ENCODE measurements around the gene PRKG1. TPM values are rescaled to one million over a fixed set of nuclear protein-coding genes. Genes with fewer than 3 reads are reported as not detected.

Gene PRKG1
- total RNA-seq, 1 experiment from 2014 or later = 10.4 TPM

DNA sequence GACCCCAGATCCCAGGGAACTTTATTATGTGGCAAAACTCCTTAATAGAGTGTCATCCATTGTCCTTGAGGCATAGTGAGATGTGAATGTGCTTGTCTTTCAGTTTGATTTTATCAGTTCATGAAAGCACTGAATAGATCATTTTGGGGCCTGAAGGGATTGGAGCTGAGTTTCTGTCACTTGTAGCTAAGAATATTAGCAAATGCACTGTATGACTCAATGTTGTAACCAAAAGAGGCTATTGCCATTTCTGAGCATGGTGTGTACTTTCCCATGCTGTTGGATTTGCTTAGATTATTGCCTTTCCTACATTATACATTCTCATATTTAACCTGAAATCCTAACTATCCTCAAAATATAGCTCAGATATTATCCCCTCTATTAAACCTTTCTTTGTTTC, 130.4 kb downstream of the PRKG1 start:
- H3K4me3 Mint-ChIP-seq = no peak overlapping the region
- Histone ChIP-seq H3K4me2 (ENCODE audit: insufficient read depth, insufficient read length, low read length) (no peak overlapping the region), H3T11ph (ENCODE audit: low read length) (no peak overlapping the region), H3K23me2 (ENCODE audit: insufficient read length, low read depth, low read length, poor library complexity, severe bottlenecking) (no peaks in the 10 kb centered on the region), H3K27me3 (ENCODE audit: insufficient read depth, low read length) (no peaks in the 10 kb centered on the region), H2BK20ac (ENCODE audit: low read depth, low read length, poor library complexity, severe bottlenecking) (no peak overlapping the region), H2BK5ac (ENCODE audit: insufficient read length, low read length) (no peak overlapping the region), H2AFZ (ENCODE audit: low read length) (no peak overlapping the region), H2BK120ac (ENCODE audit: low read depth, low read length, poor library complexity, severe bottlenecking) (no peak overlapping the region), H3K4ac (ENCODE audit: low read depth, low read length) (no peak overlapping the region), H3K4me1 (ENCODE audit: insufficient read depth, low read length) (peaks cover 8% of the 10 kb centered on the region), H2AK5ac (ENCODE audit: insufficient read length, low read length) (no peak overlapping the region), H3K79me1 (ENCODE audit: insufficient read depth, low read depth, low read length, poor library complexity, severe bottlenecking) (no peaks in the 10 kb centered on the region), H3K56ac (ENCODE audit: insufficient read length, low read depth, low read length) (no peak overlapping the region), H3K9ac (ENCODE audit: extremely low read depth, insufficient read length, low read length) (no peak overlapping the region), H3K18ac (ENCODE audit: insufficient read length, low read depth, low read length) (no peak overlapping the region), H3K27ac (ENCODE audit: insufficient read length, low read depth, low read length) (no peak overlapping the region), H4K20me1 (ENCODE audit: control insufficient read depth, insufficient read depth, insufficient read length) (no peaks in the 10 kb centered on the region), H4K8ac (replicated peaks; ENCODE audit: insufficient read length, low read depth, low read length) (no peak overlapping the region), H2BK12ac (ENCODE audit: insufficient read length, low read depth, low read length) (no peak overlapping the region), H3K14ac (ENCODE audit: insufficient read depth, low read length) (no peak overlapping the region), H3K79me2 (ENCODE audit: insufficient read depth, low read length) (no peaks in the 10 kb centered on the region), H4K5ac (ENCODE audit: insufficient read length, low read depth, low read length) (no peak overlapping the region), H4K91ac (ENCODE audit: insufficient read length, low read depth, low read length) (no peak overlapping the region), H3K9me3 (ENCODE audit: control insufficient read depth, low read depth, low read length) (no peaks in the 10 kb centered on the region), H3K23ac (ENCODE audit: insufficient read length, low read depth, low read length) (no peak overlapping the region), H2BK15ac (ENCODE audit: low read depth, low read length) (no peak overlapping the region)
- TF ChIP-seq, protein P1, sequence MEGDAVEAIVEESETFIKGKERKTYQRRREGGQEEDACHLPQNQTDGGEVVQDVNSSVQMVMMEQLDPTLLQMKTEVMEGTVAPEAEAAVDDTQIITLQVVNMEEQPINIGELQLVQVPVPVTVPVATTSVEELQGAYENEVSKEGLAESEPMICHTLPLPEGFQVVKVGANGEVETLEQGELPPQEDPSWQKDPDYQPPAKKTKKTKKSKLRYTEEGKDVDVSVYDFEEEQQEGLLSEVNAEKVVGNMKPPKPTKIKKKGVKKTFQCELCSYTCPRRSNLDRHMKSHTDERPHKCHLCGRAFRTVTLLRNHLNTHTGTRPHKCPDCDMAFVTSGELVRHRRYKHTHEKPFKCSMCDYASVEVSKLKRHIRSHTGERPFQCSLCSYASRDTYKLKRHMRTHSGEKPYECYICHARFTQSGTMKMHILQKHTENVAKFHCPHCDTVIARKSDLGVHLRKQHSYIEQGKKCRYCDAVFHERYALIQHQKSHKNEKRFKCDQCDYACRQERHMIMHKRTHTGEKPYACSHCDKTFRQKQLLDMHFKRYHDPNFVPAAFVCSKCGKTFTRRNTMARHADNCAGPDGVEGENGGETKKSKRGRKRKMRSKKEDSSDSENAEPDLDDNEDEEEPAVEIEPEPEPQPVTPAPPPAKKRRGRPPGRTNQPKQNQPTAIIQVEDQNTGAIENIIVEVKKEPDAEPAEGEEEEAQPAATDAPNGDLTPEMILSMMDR (conservative IDR thresholded peaks at IDR 0.05) = no peak
- no peaks in the 10 kb centered on the region for H3K27me3 Mint-ChIP-seq (ENCODE audit: low read depth)
- H3K4me1 Mint-ChIP-seq = peaks cover 21 to 24% of the 10 kb centered on the region in 2 experiments
- H3K27ac Mint-ChIP-seq = peak overlapping the region in 2 of 3 experiments; percentile 32 to 95; a peak in 4 of 7 replicates
- H3K9me3 Mint-ChIP-seq = no peaks in the 10 kb centered on the region
- peaks cover 0 to 2% (median 0%) of the 10 kb centered on the region in 3 experiments; a peak in 1 of 7 replicates for H3K36me3 Mint-ChIP-seq (ENCODE audit: insufficient read depth in 1 of 3, low read depth in 3 of 3)
- no peak for DNase-seq

All from H9 (cell line).